SK-N-SH (cell line): ENCODE data around the gene UBAC2. TPM values are rescaled to one million over a fixed set of nuclear protein-coding genes. Genes with fewer than 3 reads are reported as not detected.
A peak's percentile ranks its signal among the peaks of the same experiment; 100 is the strongest.

ENCODE experiments used
- CTCF ChIA-PET: fragments of 300-600, 350-600 bp; formaldehyde crosslinking; extraction: SDS; loops from one replicate; lab custom pipeline; 2021; lab: Yijun Ruan, JAX
- POLR2A ChIA-PET: fragments of 350-600 bp; sonication (Branson Sonifier 250); formaldehyde crosslinking; extraction: SDS; loops from one replicate; lab custom pipeline; 2020; ENCODE audit warnings: antibody characterized with exemption, inconsistent platforms; lab: Yijun Ruan, JAX
- DNase-seq: peaks from one replicate; pipeline ENCODE4 v3.0.0; 2012
- H2AFZ ChIP-seq: fragments of 200-600 bp; sonication (generic); 2 replicates; pipeline ENCODE4 v1.8.1; 2016; ENCODE audit warnings: antibody characterized with exemption, mild to moderate bottlenecking, low read depth
- H3F3A ChIP-seq: fragments of 200-600 bp; sonication (generic); replicated peaks from 2 replicates; pipeline ENCODE3; 2016; ENCODE audit warnings: antibody characterized with exemption, mild to moderate bottlenecking; ENCODE audit not compliant: insufficient read depth
- H3K27ac ChIP-seq, 2 experiments: fragments of 200-500 bp in 1 of 2; fragments of 200-600 bp in 1 of 2; sonication (Bioruptor generic) in 1 of 2; sonication (generic), shearing (Covaris generic) in 1 of 2; 2 replicates each; pipeline versions ENCODE4 v1.5.1 to v1.6.1; 2014 to 2016; ENCODE audit warnings: low read depth in 2 of 2, inconsistent platforms in 1 of 2, low read length in 1 of 2, mild to moderate bottlenecking in 1 of 2, mixed read lengths in 1 of 2
- H3K27me3 ChIP-seq: fragments of 200-600 bp; sonication (generic), shearing (Covaris generic); 2 replicates; pipeline ENCODE4 v1.6.1; 2016; ENCODE audit warnings: mixed run types; ENCODE audit not compliant: insufficient read depth
- H3K36me3 ChIP-seq, 2 experiments: fragments of 200-500 bp in 1 of 2; fragments of 200-600 bp in 1 of 2; sonication (Bioruptor generic) in 1 of 2; sonication (generic) in 1 of 2; replicated peaks in 1 of 2; 2 replicates each; pipeline versions ENCODE3 to v1.5.1; 2014 to 2016; ENCODE audit warnings: low read length in 1 of 2, mild to moderate bottlenecking in 1 of 2; ENCODE audit not compliant: insufficient read depth in 2 of 2, control insufficient read depth in 1 of 2
- H3K4me1 ChIP-seq, 2 experiments: fragments of 200-500 bp in 1 of 2; fragments of 200-600 bp in 1 of 2; sonication (Bioruptor generic) in 1 of 2; sonication (generic), shearing (Covaris generic) in 1 of 2; 2 replicates each; pipeline versions ENCODE4 v1.5.1 to v1.6.1; 2014 to 2016; ENCODE audit warnings: low read depth in 1 of 2, low read length in 1 of 2, mixed run types in 1 of 2; ENCODE audit not compliant: insufficient read depth in 2 of 2, control insufficient read depth in 1 of 2
- H3K4me2 ChIP-seq: fragments of 200-600 bp; sonication (generic), shearing (Covaris generic); 2 replicates; pipeline ENCODE4 v1.6.1; 2017; ENCODE audit warnings: mixed run types
- H3K4me3 ChIP-seq, 2 experiments: fragments of 200-500 bp in 1 of 2; fragments of 200-600 bp in 1 of 2; sonication (Bioruptor generic) in 1 of 2; sonication (generic), shearing (Covaris generic) in 1 of 2; 2 replicates each; pipeline versions ENCODE4 v1.5.1 to v1.8.1; 2014 to 2016; ENCODE audit warnings: low read depth in 2 of 2, inconsistent platforms in 1 of 2, low read length in 1 of 2, mild to moderate bottlenecking in 1 of 2, mixed read lengths in 1 of 2, moderate library complexity in 1 of 2
- H3K79me2 ChIP-seq: fragments of 200-600 bp; sonication (generic); 2 replicates; pipeline ENCODE4 v1.8.1; 2017; ENCODE audit warnings: mild to moderate bottlenecking; ENCODE audit not compliant: insufficient read depth
- H3K9ac ChIP-seq: fragments of 200-600 bp; sonication (generic); 2 replicates; pipeline ENCODE4 v1.6.1; 2017; ENCODE audit warnings: mixed run types
- H3K9me2 ChIP-seq: fragments of 200-600 bp; sonication (generic); 2 replicates; pipeline ENCODE4 v1.6.1; 2017; ENCODE audit warnings: mixed run types
- H3K9me3 ChIP-seq: fragments of 200-600 bp; sonication (generic); 2 replicates; pipeline ENCODE4 v1.6.1; 2017; ENCODE audit warnings: mixed run types, mild to moderate bottlenecking, moderate library complexity
- H4K20me1 ChIP-seq: fragments of 200-600 bp; sonication (generic); 2 replicates; pipeline ENCODE4 v1.6.1; 2017; ENCODE audit warnings: mild to moderate bottlenecking, mixed run types; ENCODE audit not compliant: insufficient read depth
- CHD2 ChIP-seq: fragments of 150-350 bp; IDR thresholded peaks from 2 replicates; pipeline ENCODE4 v1.6.1; 2018; ENCODE audit warnings: low read length; ENCODE audit not compliant: partially characterized antibody
- CTCF ChIP-seq: fragments of 200-600 bp; sonication (generic); IDR thresholded peaks from 2 replicates; pipeline ENCODE4 v1.6.1; 2017; ENCODE audit warnings: antibody characterized with exemption, mild to moderate bottlenecking, moderate library complexity
- ELF1 ChIP-seq: IDR thresholded peaks from 2 replicates; pipeline ENCODE4 v1.4.0; 2012
- EP300 ChIP-seq, 2 experiments: IDR thresholded peaks; 2 replicates each; pipeline versions ENCODE4 v1.4.0 to v1.6.1; 2012; ENCODE audit warnings: borderline replicate concordance in 1 of 2, low read depth in 1 of 2, low read length in 1 of 2
- EZH2phosphoT487 ChIP-seq: fragments of 200-600 bp; sonication (generic); IDR thresholded peaks from 2 replicates; pipeline ENCODE4 v1.6.1; 2017; ENCODE audit warnings: low read depth, mixed run types, mild to moderate bottlenecking, antibody characterized with exemption, moderate library complexity, borderline replicate concordance
- JUND ChIP-seq: IDR thresholded peaks from 2 replicates; pipeline ENCODE4 v1.4.0; 2012
- MAX ChIP-seq: IDR thresholded peaks from 2 replicates; pipeline ENCODE4 v1.4.0; 2012; ENCODE audit warnings: low read depth
- NRF1 ChIP-seq: IDR thresholded peaks from 2 replicates; pipeline ENCODE4 v1.6.1; 2012; ENCODE audit warnings: low read depth, mild to moderate bottlenecking, low read length
- RAD21 ChIP-seq: IDR thresholded peaks from 2 replicates; pipeline ENCODE4 v1.6.1; 2012; ENCODE audit warnings: mild to moderate bottlenecking, low read length
- SMC3 ChIP-seq: IDR thresholded peaks from 2 replicates; pipeline ENCODE4 v1.6.1; 2012; ENCODE audit warnings: low read depth, low read length, improper control_type of control experiment
- TAF1 ChIP-seq: IDR thresholded peaks from 2 replicates; pipeline ENCODE4 v1.6.1; 2012; ENCODE audit warnings: low read depth, mild to moderate bottlenecking, low read length, moderate library complexity, borderline replicate concordance
- YY1 ChIP-seq: IDR thresholded peaks from 2 replicates; pipeline ENCODE4 v1.4.0; 2012; ENCODE audit warnings: low read depth, mild to moderate bottlenecking
- ZBTB33 ChIP-seq: IDR thresholded peaks from 2 replicates; pipeline ENCODE4 v1.4.0; 2012; ENCODE audit warnings: low read depth, borderline replicate concordance
- WGBS: methylation state at CpG from one replicate; pipeline ENCODE4 v1.1.6; 2017; ENCODE audit warnings: low lambda C conversion rate; 5-methylcytosine and 5-hydroxymethylcytosine counted together
- polyA plus RNA-seq, 3 experiments: library from polyadenylated mRNA; depleted of rRNA; stranded (reverse); fragments of >200 nt; gene quantifications; 2 replicates each; pipeline ENCODE4 v1.2.3, GENCODE V29; 2012
- TF ChIP-seq, protein P1 (sequence below): IDR thresholded peaks from 2 replicates; pipeline ENCODE4; 2012

Gene UBAC2
- polyA plus RNA-seq, 1 of the 3 experiments (the other 2 are of a cell fraction): 79.0 TPM

DNA sequence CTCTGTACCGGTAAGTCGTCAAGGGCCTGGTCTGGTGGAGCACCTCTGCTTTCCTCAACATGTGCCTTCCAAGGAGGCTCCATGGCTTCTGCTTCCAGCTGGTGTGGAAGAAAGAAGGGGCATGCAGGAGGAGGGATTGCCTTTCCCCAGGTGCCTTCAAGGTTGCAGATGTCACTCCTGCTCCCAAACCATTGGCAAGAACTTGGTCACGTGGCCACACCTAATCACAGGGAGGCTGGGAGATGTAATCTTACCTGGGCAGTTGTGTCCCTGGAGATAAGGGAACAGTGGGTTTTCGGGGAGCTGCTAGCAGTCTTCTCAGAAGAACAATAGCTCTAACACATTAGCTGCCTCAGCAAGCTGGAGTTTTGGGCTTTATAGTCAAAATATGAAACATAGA lies 67.3 kb downstream of the UBAC2 start:
- H4K20me1 ChIP-seq: no peaks in the 10 kb centered on the region
- H3K79me2 ChIP-seq: no peaks in the 10 kb centered on the region
- no peaks in the 10 kb centered on the region for H3K4me1 ChIP-seq
- H3K9ac ChIP-seq: no peak overlapping the region
- no peaks in the 10 kb centered on the region for H3K27me3 ChIP-seq
- H3K4me2 ChIP-seq: no peak overlapping the region
- H3K4me3 ChIP-seq: no peak overlapping the region
- TF ChIP-seq EZH2phosphoT487: no peak
- no peak for TF ChIP-seq YY1
- no peak for TF ChIP-seq NRF1
- TF ChIP-seq, protein P1, sequence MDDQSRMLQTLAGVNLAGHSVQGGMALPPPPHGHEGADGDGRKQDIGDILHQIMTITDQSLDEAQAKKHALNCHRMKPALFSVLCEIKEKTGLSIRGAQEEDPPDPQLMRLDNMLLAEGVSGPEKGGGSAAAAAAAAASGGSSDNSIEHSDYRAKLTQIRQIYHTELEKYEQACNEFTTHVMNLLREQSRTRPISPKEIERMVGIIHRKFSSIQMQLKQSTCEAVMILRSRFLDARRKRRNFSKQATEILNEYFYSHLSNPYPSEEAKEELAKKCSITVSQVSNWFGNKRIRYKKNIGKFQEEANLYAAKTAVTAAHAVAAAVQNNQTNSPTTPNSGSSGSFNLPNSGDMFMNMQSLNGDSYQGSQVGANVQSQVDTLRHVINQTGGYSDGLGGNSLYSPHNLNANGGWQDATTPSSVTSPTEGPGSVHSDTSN: no peak
- no peak for TF ChIP-seq EP300 (IDR thresholded peaks at IDR 0.05; ENCODE audit: borderline replicate concordance in 1 of 2, low read depth in 1 of 2, low read length in 1 of 2)
- TF ChIP-seq ELF1: no peak
- H2AFZ ChIP-seq: no peak overlapping the region
- WGBS: 95% methylated on average over 4 of the region's 4 CpGs
- H3K36me3 ChIP-seq: peaks cover 3 to 20% of the 10 kb centered on the region in 2 experiments
- ChIA-PET POLR2A (no interaction called here), CTCF (interaction anchor here (0.6 to 10.4 kb wide), 9 partner anchors 10 to 169 kb away, joined by 3 to 249 read pairs (median 18); partner anchors contain the start of genes GPR18 and UBAC2)
- H3F3A ChIP-seq: peaks cover 3% of the 10 kb centered on the region
- no peak for DNase-seq
- no peak overlapping the region for H3K27ac ChIP-seq
- H3K9me2 ChIP-seq: no peaks in the 10 kb centered on the region
- H3K9me3 ChIP-seq: no peaks in the 10 kb centered on the region

- Histone ChIP-seq H3F3A (peaks cover 3% of the 10 kb centered on the region), H3K36me3 (peaks cover 0 to 16% of the 10 kb centered on the region in 2 experiments), H3K9me3 (no peaks in the 10 kb centered on the region), H2AFZ (no peak overlapping the region), H3K4me1 (no peaks in the 10 kb centered on the region), H3K4me3 (no peak overlapping the region), H4K20me1 (no peaks in the 10 kb centered on the region), H3K27me3 (no peaks in the 10 kb centered on the region), H3K4me2 (no peak overlapping the region), H3K79me2 (no peaks in the 10 kb centered on the region), H3K9ac (no peak overlapping the region), H3K27ac (no peak overlapping the region), H3K9me2 (no peaks in the 10 kb centered on the region)
- WGBS: 97% methylated on average over 3 of the region's 3 CpGs
- no peak for TF ChIP-seq CHD2
- no peak for TF ChIP-seq TAF1
- TF ChIP-seq SMC3: no peak
- no peak for TF ChIP-seq JUND
- DNase-seq: no peak
- POLR2A ChIA-PET: no interaction called here
- CTCF ChIA-PET: interaction anchor here (0.6 to 10.4 kb wide), 24 partner anchors 9 to 235 kb away, joined by 3 to 249 read pairs (median 6); partner anchors contain the start of gene UBAC2
Observed at GRCh38 chr13:99268822-99269221, 68.2 kb downstream of the UBAC2 start.

DNA sequence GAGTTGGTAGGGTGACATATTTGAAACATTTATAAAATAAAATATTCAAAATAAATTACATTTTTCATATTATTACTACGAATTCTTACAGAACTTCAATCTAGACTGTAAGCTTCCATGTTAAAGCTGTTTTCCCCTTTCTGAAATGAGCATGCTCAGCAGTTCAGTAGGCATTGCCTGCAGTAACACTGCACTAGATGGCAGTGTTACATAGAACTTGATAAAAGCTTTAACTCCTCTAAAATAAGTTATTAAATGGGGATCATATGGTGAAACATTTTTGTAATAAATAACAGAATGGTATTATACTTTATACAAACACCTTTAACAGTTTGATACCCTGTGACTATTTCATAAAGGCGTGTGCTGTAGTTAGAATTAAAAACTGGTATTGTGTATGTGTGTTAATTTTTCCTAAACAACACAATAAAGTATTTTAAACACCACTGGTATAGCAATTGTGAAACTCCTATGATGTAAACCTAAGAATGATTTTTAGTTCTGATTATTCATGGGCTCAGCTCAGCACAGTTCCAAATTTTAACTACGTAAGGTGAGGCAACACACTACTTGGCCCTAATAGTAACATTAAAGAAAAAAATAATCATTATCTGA lies 69.1 kb downstream of the UBAC2 start:
- ChIA-PET POLR2A (no interaction called here), CTCF (interaction anchor here (0.5 to 10.4 kb wide), 56 partner anchors 9 to 564 kb away, joined by 3 to 249 read pairs (median 5); partner anchors contain the start of genes GPR18 and UBAC2)
- no peaks in the 10 kb centered on the region for H3K9me2 ChIP-seq
- H3K4me2 ChIP-seq: no peak overlapping the region
- peaks cover 3% of the 10 kb centered on the region for H3F3A ChIP-seq
- H3K36me3 ChIP-seq: peaks cover 0 to 9% of the 10 kb centered on the region in 2 experiments
- no peaks in the 10 kb centered on the region for H3K9me3 ChIP-seq
- no peaks in the 10 kb centered on the region for H4K20me1 ChIP-seq
- TF ChIP-seq MAX (no peak), ZBTB33 (no peak), RAD21 (peak; percentile 85), SMC3 (peak; percentile 57), NRF1 (peak; percentile 56), ELF1 (no peak), CTCF (peak; percentile 90)
- H3K27me3 ChIP-seq: no peaks in the 10 kb centered on the region
- no peak overlapping the region for H3K9ac ChIP-seq
- H3K4me1 ChIP-seq: no peaks in the 10 kb centered on the region
- H3K4me3 ChIP-seq: no peak overlapping the region; a peak in 1 of 4 replicates
- H2AFZ ChIP-seq: no peak overlapping the region
- no peaks in the 10 kb centered on the region for H3K79me2 ChIP-seq
- WGBS: 65% methylated on average over 3 of the region's 3 CpGs
- no peak overlapping the region for H3K27ac ChIP-seq
- DNase-seq: peak; percentile 17
